Urinary bladder (tissue), 4 donors: ENCODE data around the gene PTPRN2. TPM values are rescaled to one million over a fixed set of nuclear protein-coding genes. Genes with fewer than 3 reads are reported as not detected.

Source experiments
- DNase-seq: peaks from one replicate; pipeline ENCODE4 v3.0.0-alpha.2; 2015; ENCODE audit errors: extremely low spot score
- H3K27ac ChIP-seq: one replicate; pipeline ENCODE4 v1.5.1; 2013; ENCODE audit warnings: low read depth, mild to moderate bottlenecking, moderate library complexity
- H3K36me3 ChIP-seq: one replicate; pipeline ENCODE4 v1.6.1; 2013; ENCODE audit warnings: mild to moderate bottlenecking, moderate library complexity; ENCODE audit not compliant: insufficient read depth
- H3K4me1 ChIP-seq: one replicate; pipeline ENCODE4 v1.6.1; 2013; ENCODE audit warnings: mild to moderate bottlenecking, moderate library complexity; ENCODE audit not compliant: insufficient read depth
- H3K4me3 ChIP-seq: one replicate; pipeline ENCODE4 v1.5.1; 2013; ENCODE audit warnings: low read depth, low read length
- WGBS: extraction: QIAGEN DNeasy Blood & Tissue Kit; methylation state at CpG from one replicate; pipeline ENCODE4 v1.1.7; 2013; 5-methylcytosine and 5-hydroxymethylcytosine counted together
- polyA plus RNA-seq: library from polyadenylated mRNA; stranded (reverse); fragments of 200-250 nt; gene quantifications from one replicate; pipeline ENCODE4 v1.2.3, GENCODE V29; 2013
- total RNA-seq: library from RNA; depleted of rRNA; stranded (reverse); fragments of >200 nt; gene quantifications from one replicate; pipeline ENCODE4 v1.2.3, GENCODE V29; 2014
- donor health status: healthy with polysubstance abuse.
- donor health status: healthy.

The PTPRN2 gene
- total and polyA plus RNA-seq, 2 donors: 2.8 to 4.4 TPM

- H3K4me1 ChIP-seq: no peaks in the 10 kb centered on the region
- 67% methylated on average over 5 of the region's 5 CpGs for WGBS
- H3K4me3 ChIP-seq: no peak overlapping the region
- no peak for DNase-seq
- H3K36me3 ChIP-seq: no peaks in the 10 kb centered on the region
- H3K27ac ChIP-seq: no peak overlapping the region
These were observed 213.5 kb downstream of the PTPRN2 start for GRCh38 chr7:158374146-158374545.

GRCh38 chr7:158373476-158374133 is 214.0 kb downstream of the PTPRN2 start:
- Histone ChIP-seq H3K36me3 (no peaks in the 10 kb centered on the region), H3K4me3 (no peak overlapping the region), H3K4me1 (no peaks in the 10 kb centered on the region), H3K27ac (no peak overlapping the region)
- WGBS: 70% methylated on average over 18 of the region's 18 CpGs
- DNase-seq: no peak

- H3K27ac ChIP-seq: no peak overlapping the region
- WGBS: 77% methylated on average over 23 of the region's 23 CpGs
- DNase-seq: no peak
- H3K4me3 ChIP-seq: no peak overlapping the region
- H3K4me1 ChIP-seq: no peaks in the 10 kb centered on the region
- no peaks in the 10 kb centered on the region for H3K36me3 ChIP-seq
These were observed 215.0 kb downstream of the PTPRN2 start for GRCh38 chr7:158372400-158373342.

- Histone ChIP-seq H3K36me3 (no peaks in the 10 kb centered on the region), H3K4me3 (no peak overlapping the region), H3K27ac (no peak overlapping the region), H3K4me1 (no peaks in the 10 kb centered on the region)
- 79% methylated on average over 17 of the region's 17 CpGs for WGBS
- DNase-seq: no peak
These were observed 215.8 kb downstream of the PTPRN2 start for GRCh38 chr7:158371856-158372255.

- no peak overlapping the region for H3K27ac ChIP-seq
- no peak for DNase-seq
- 87% methylated on average over 16 of the region's 16 CpGs for WGBS
- H3K36me3 ChIP-seq: no peaks in the 10 kb centered on the region
- H3K4me1 ChIP-seq: no peaks in the 10 kb centered on the region
- H3K4me3 ChIP-seq: no peak overlapping the region
These were observed 217.8 kb downstream of the PTPRN2 start for GRCh38 chr7:158369866-158370265.

- Histone ChIP-seq H3K27ac (no peak overlapping the region), H3K4me3 (no peak overlapping the region), H3K36me3 (no peaks in the 10 kb centered on the region), H3K4me1 (no peaks in the 10 kb centered on the region)
- 84% methylated on average over 6 of the region's 6 CpGs for WGBS
- DNase-seq: no peak
These were observed 218.3 kb downstream of the PTPRN2 start for GRCh38 chr7:158369290-158369689.

- 53% methylated on average over 7 of the region's 7 CpGs for WGBS
- DNase-seq: no peak
- no peaks in the 10 kb centered on the region for H3K4me1 ChIP-seq
- H3K4me3 ChIP-seq: no peak overlapping the region
- no peak overlapping the region for H3K27ac ChIP-seq
- no peaks in the 10 kb centered on the region for H3K36me3 ChIP-seq
These were observed 219.2 kb downstream of the PTPRN2 start for GRCh38 chr7:158368449-158368848.

- Histone ChIP-seq H3K4me3 (no peak overlapping the region), H3K36me3 (no peaks in the 10 kb centered on the region), H3K4me1 (no peaks in the 10 kb centered on the region), H3K27ac (no peak overlapping the region)
- 58% methylated on average over 3 of the region's 3 CpGs for WGBS
- no peak for DNase-seq
These were observed 220.0 kb downstream of the PTPRN2 start for GRCh38 chr7:158367634-158367982.

GRCh38 chr7:158366916-158367633 is 220.5 kb downstream of the PTPRN2 start:
- Histone ChIP-seq H3K27ac (no peak overlapping the region), H3K36me3 (no peaks in the 10 kb centered on the region), H3K4me1 (no peaks in the 10 kb centered on the region), H3K4me3 (no peak overlapping the region)
- DNase-seq: no peak
- 83% methylated on average over 19 of the region's 19 CpGs for WGBS

GRCh38 chr7:158366346-158366745 is 221.3 kb downstream of the PTPRN2 start:
- no peak overlapping the region for H3K4me3 ChIP-seq
- H3K36me3 ChIP-seq: no peaks in the 10 kb centered on the region
- DNase-seq: no peak
- WGBS: 80% methylated on average over 19 of the region's 19 CpGs
- H3K4me1 ChIP-seq: no peaks in the 10 kb centered on the region
- no peak overlapping the region for H3K27ac ChIP-seq

- DNase-seq: no peak
- no peak overlapping the region for H3K4me3 ChIP-seq
- no peaks in the 10 kb centered on the region for H3K36me3 ChIP-seq
- H3K27ac ChIP-seq: no peak overlapping the region
- H3K4me1 ChIP-seq: no peaks in the 10 kb centered on the region
- 89% methylated on average over 14 of the region's 14 CpGs for WGBS
These were observed 222.4 kb downstream of the PTPRN2 start for GRCh38 chr7:158365267-158365666.

GRCh38 chr7:158364451-158364850 is 223.2 kb downstream of the PTPRN2 start:
- no peak for DNase-seq
- Histone ChIP-seq H3K4me3 (no peak overlapping the region), H3K27ac (no peak overlapping the region), H3K36me3 (no peaks in the 10 kb centered on the region), H3K4me1 (no peaks in the 10 kb centered on the region)
- 78% methylated on average over 8 of the region's 8 CpGs for WGBS

GRCh38 chr7:158362912-158363905 is 224.4 kb downstream of the PTPRN2 start:
- Histone ChIP-seq H3K4me1 (no peaks in the 10 kb centered on the region), H3K4me3 (no peak overlapping the region), H3K36me3 (no peaks in the 10 kb centered on the region), H3K27ac (no peak overlapping the region)
- no peak for DNase-seq
- 78% methylated on average over 40 of the region's 40 CpGs for WGBS
